ENCODE measurements around the gene AGR3.

AGR3 gene

DNA sequence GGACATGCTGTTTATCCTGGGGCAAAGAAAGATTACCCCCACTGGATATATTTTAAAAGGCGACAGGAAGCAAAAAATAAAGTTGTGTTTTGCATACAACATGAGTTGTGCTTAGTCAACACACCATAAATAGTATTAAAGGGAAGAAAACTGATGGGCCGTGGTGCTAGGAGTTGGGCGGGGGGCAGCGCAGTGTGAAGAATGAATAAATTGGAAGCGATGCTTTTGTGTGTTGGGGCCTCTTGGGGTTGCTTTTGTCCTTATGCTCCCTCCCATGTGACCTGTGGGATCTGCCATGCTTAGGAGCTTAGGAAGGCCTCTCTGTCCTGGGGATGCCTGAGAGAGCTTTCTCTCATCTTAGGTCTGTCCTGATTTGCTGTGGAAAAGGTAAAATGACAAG is 35.0 kb upstream of the AGR3 start:
- Histone ChIP-seq H3K27me3 (replicated peaks; ENCODE audit: control insufficient read depth, insufficient read depth, low read length) (no peaks in the 10 kb centered on the region; the same call in 1 of the 2 replicates), H3K36me3 (ENCODE audit: control insufficient read depth, insufficient read depth, low read length) (no peaks in the 10 kb centered on the region), H3K4me3 (replicated peaks; ENCODE audit: low read depth, low read length) (no peak overlapping the region)
- TF ChIP-seq, protein P1, sequence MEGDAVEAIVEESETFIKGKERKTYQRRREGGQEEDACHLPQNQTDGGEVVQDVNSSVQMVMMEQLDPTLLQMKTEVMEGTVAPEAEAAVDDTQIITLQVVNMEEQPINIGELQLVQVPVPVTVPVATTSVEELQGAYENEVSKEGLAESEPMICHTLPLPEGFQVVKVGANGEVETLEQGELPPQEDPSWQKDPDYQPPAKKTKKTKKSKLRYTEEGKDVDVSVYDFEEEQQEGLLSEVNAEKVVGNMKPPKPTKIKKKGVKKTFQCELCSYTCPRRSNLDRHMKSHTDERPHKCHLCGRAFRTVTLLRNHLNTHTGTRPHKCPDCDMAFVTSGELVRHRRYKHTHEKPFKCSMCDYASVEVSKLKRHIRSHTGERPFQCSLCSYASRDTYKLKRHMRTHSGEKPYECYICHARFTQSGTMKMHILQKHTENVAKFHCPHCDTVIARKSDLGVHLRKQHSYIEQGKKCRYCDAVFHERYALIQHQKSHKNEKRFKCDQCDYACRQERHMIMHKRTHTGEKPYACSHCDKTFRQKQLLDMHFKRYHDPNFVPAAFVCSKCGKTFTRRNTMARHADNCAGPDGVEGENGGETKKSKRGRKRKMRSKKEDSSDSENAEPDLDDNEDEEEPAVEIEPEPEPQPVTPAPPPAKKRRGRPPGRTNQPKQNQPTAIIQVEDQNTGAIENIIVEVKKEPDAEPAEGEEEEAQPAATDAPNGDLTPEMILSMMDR (IDR thresholded peaks at IDR 0.05; ENCODE audit: insufficient read depth, low read length, poor library complexity, severe bottlenecking), result no peak
- no peak for DNase-seq (ENCODE audit: extremely low read depth, insufficient read length)

DNA sequence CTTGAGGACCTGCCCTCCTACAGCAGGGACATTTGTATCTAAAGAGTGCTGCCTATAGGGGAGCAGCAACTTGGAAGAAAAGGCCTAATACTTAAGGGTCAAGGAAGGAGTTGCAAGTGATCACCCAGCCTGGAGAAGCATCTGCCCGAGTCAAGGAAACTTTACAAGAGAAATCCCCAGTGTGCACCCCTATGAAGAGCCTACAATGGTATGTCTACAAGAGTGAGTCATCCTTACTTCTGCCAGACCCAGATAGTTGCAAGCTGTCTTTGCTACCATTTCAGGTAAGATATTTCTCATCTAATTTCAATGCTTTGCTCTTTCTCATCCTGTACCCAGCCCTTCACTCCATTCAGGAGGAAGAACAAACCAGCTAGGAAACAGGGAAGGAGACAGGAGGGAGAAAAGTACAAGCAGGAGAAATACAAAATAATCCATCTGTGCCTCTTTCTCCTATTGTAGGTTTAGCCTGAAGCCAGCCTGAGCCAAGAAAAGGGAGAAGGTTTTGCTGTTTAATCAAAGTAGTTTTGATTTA is 34.4 kb upstream of the AGR3 start:
- Histone ChIP-seq H3K27me3 (replicated peaks; ENCODE audit: control insufficient read depth, insufficient read depth, low read length) (no peaks in the 10 kb centered on the region; the same call in 1 of the 2 replicates), H3K4me3 (replicated peaks; ENCODE audit: low read depth, low read length) (no peak overlapping the region), H3K36me3 (ENCODE audit: control insufficient read depth, insufficient read depth, low read length) (no peaks in the 10 kb centered on the region)
- TF ChIP-seq, protein P1 (IDR thresholded peaks at IDR 0.05; ENCODE audit: insufficient read depth, low read length, poor library complexity, severe bottlenecking), result no peak
- DNase-seq (ENCODE audit: extremely low read depth, insufficient read length), result no peak

DNA sequence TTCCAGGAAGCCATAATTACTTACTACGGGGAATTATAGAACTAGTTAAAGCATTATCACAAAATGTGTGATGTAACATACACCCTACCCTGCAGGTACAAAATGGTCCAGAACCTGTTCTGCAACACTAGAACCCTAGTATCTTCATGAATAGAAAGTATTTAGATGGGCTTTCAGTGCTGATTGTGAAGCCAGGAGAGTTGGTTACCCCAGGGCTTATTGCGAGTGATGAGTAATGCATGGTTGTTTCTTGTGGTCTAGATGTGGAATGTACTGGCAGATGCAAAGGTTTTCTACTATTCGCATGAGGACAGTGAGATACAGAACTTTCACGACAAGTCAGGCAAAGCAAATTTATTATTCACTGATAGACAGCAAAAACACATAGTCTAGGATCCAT is 33.6 kb upstream of the AGR3 start:
- no peak for DNase-seq (ENCODE audit: extremely low read depth, insufficient read length)
- H3K4me3 ChIP-seq (replicated peaks; ENCODE audit: low read depth, low read length), result no peak overlapping the region
- no peaks in the 10 kb centered on the region for H3K36me3 ChIP-seq (ENCODE audit: control insufficient read depth, insufficient read depth, low read length)
- no peaks in the 10 kb centered on the region; the same call in 1 of the 2 replicates for H3K27me3 ChIP-seq (replicated peaks; ENCODE audit: control insufficient read depth, insufficient read depth, low read length)
- TF ChIP-seq, protein P1 (IDR thresholded peaks at IDR 0.05; ENCODE audit: insufficient read depth, low read length, poor library complexity, severe bottlenecking), result no peak

DNA sequence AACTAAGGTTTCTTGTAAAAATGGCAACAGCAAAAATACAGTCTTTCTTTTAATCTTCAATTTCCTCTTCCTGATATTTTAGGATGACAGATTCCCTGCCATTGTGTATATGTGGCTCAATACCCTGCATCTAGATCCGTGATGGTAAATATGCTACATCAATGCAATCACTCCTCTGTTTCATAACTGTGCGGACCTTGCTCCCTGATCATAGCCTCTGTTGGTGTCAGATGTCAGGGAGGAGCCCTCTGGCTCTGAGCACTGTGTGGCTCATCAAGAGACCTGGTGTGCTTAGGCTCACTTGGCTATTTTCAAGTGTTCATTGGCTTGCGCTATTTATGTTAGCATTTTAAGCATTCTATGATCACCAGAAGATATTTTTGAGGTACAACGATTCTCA is 33.0 kb upstream of the AGR3 start:
- Histone ChIP-seq H3K36me3 (ENCODE audit: control insufficient read depth, insufficient read depth, low read length) (no peaks in the 10 kb centered on the region), H3K27me3 (replicated peaks; ENCODE audit: control insufficient read depth, insufficient read depth, low read length) (no peaks in the 10 kb centered on the region; the same call in 1 of the 2 replicates), H3K4me3 (replicated peaks; ENCODE audit: low read depth, low read length) (no peak overlapping the region)
- no peak for DNase-seq (ENCODE audit: extremely low read depth, insufficient read length)
- TF ChIP-seq, protein P1 (IDR thresholded peaks at IDR 0.05; ENCODE audit: insufficient read depth, low read length, poor library complexity, severe bottlenecking), result no peak

DNA sequence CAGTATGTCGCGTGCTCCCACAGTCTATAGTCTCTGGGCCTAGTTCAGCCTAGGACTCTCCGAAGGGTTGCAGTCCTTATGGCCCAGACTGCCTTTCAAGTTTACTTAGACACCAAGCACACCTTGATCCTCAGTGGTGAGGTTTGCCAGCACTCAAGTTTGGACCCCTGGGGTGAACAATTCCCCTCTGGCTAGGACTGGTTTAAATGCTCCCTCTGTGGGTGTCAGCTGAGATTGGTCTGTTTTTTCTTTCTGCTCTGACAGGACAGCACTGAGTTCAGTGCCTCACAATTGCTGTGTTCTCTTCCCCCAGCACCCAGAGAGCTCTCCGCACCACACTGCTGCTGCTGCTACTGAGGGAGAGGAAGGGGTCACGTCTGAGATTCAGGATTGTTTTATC is 31.9 kb upstream of the AGR3 start:
- Histone ChIP-seq H3K36me3 (ENCODE audit: control insufficient read depth, insufficient read depth, low read length) (no peaks in the 10 kb centered on the region), H3K27me3 (replicated peaks; ENCODE audit: control insufficient read depth, insufficient read depth, low read length) (no peaks in the 10 kb centered on the region; the same call in 1 of the 2 replicates), H3K4me3 (replicated peaks; ENCODE audit: low read depth, low read length) (no peak overlapping the region)
- TF ChIP-seq, protein P1 (IDR thresholded peaks at IDR 0.05; ENCODE audit: insufficient read depth, low read length, poor library complexity, severe bottlenecking), result no peak
- DNase-seq (ENCODE audit: extremely low read depth, insufficient read length), result no peak

DNA sequence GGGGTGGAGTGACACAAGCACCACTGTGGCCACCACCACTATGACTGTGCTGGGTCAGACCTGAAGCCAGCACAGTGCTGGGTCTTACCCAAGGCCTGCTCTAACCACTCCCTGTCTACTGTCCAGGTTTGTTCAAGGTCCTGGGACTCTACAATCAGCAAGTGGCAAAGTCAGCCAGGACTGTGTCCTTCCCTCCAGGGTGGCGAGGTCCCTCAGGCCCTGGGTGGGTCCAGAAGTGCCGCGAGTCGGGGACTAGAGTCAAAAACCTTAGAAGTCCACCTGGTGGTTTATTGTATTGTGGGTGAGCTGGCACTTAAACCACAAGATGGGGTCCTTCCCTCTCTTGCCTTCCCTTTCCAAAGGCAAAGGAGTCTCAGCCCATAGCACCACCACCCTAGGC is 30.8 kb upstream of the AGR3 start:
- Histone ChIP-seq H3K36me3 (ENCODE audit: control insufficient read depth, insufficient read depth, low read length) (no peaks in the 10 kb centered on the region), H3K27me3 (replicated peaks; ENCODE audit: control insufficient read depth, insufficient read depth, low read length) (no peaks in the 10 kb centered on the region; the same call in 1 of the 2 replicates), H3K4me3 (replicated peaks; ENCODE audit: low read depth, low read length) (no peak overlapping the region)
- no peak for DNase-seq (ENCODE audit: extremely low read depth, insufficient read length)
- TF ChIP-seq, protein P1 (IDR thresholded peaks at IDR 0.05; ENCODE audit: insufficient read depth, low read length, poor library complexity, severe bottlenecking), result no peak

Measured in GM06990 (cell line).